GM18502 (cell line): ENCODE measurements around the gene KCND2.
"Not testable (repeated sequence)": the region's sequence is repeated elsewhere in the genome, so short reads cannot be mapped to it uniquely, and the experiment has no call there.

Experiments
- ATAC-seq: cut with Tn5 transposase; IDR thresholded peaks from one replicate; pipeline ENCODE4 v1.9.1; 2021; ENCODE audit warnings: mild to moderate bottlenecking; ENCODE audit not compliant: unreplicated experiment, poor library complexity

Gene KCND2

DNA sequence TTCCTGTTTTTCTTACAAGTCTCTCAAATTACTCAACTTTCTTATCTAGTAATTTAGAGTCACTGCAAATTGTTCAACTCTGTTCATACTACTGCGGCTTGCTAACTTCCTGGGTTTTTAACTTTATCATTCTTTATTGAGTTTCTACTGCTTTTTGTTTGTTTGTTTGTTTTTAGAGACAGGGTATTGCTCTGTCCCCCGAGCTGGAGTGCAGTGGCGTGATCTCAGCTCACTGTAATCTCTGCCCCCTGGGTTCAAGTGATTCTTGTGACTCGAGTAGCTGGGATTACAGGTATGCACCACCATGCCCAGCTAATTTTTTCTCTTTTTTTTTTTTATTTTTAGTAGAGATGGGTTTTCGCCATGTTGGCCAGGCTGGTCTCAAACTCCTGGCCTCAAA lies 402.1 kb downstream of the KCND2 start:
- no peak for ATAC-seq

DNA sequence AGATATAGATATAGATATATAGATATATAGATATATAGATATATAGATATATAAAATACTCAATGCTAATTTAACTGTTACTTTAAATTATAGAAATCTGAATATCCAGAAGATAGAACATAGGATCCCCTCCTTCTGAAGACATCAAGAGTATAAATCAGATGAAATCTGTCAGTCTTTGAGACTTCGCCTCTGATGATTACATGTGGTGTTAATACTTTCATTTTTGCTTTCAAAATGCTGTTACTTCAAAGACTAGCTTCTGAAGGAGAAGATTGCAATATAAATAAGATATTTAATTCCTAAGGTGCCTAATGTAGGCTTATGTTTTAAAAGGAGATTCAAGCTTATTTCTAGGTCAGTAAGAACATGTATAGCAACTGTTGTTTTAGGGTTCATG lies 404.6 kb downstream of the KCND2 start:
- ATAC-seq, result no peak

DNA sequence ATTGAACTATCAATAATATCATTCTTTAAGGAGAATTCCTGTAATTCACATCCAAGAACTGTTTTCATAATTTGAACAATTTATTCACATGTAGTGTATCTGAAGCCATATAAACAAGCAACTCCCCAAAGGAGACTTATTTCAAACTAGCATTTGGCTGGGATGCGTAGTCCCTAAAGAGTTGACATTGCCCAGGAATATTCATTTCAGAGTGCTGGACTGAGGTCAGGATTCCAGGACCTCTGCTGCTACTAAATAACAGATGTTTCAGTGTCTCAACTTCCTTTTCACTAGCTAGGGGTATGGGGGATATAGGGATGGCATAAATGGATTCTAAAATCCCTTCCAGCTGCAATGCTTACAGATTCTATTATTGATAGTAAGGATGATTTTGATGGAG lies 408.0 kb downstream of the KCND2 start:
- no peak for ATAC-seq

DNA sequence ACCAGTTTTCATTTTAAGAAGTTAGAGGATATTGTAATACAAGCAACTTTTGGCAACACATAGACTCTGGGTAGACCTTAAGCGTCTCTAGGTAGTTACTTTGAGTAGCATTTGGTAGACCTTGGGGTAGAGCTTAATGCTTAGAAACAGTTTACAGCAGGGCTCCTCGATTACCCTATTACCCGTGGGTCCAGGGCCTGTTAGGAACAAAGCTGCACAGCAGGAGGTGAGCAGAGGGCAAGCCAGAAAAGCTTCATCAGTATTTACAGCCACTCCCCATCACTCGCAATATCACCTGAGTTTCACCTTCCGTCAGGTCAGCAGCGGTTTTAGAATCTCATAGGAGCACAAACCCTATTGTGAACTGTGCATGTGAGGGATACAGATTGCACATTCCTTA lies 411.5 kb downstream of the KCND2 start:
- ATAC-seq, result no peak

DNA sequence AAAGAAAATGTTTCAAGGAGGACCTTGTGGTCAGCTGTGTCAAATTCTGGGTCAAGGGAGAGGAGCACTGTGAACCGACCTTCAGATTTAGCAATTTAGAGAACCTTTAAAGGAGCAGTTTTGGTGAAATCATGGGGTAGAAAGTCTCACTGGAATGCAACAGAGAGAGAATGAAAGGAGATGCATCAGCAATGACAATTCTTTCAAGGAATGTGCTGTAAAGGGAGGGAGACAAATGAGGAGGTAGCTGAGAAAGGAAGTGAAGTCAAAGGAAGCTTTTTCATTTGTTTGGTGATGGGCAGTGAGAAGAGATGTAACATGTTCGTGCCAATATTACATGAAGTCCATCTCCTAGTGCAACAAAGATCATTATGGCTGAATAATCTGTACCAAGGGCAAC lies 418.9 kb downstream of the KCND2 start:
- no peak for ATAC-seq

DNA sequence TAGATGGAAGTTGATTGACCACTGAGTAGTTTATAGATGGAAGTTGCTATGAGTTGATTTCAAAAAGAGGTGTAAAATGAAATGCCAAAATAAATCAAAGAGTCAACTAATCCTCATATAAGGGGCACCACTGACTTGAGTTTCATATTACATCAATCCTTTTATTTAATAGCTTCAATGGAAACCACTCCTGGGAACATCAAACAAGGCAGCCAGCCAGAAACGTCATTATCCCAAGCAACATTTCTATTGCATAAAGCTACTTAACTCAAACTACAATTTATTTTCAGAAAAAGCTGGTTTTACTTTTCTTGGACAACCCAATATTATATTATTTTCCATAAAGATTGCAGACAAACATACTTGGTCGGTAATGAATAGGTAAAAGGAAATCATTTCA lies 422.9 kb downstream of the KCND2 start:
- no peak for ATAC-seq

DNA sequence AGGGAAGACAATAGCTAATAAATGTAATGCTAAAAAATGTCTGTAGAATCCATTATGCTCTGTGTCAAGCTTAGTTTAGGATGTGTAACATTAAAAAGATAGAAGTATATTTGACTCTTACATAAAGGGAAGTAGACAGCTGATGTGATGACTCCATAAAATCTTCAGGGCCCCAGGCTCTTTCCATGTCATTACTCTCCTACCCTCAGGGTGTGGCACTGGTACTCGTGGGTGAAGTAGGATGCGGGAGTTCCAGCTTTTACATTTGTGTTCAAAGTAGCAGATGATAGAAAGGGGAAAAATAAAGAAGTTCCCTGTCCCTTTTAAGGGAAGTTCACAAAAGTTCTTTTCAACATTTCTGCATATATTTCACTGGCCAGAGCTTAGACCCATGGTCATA lies 427.8 kb downstream of the KCND2 start:
- no peak for ATAC-seq

DNA sequence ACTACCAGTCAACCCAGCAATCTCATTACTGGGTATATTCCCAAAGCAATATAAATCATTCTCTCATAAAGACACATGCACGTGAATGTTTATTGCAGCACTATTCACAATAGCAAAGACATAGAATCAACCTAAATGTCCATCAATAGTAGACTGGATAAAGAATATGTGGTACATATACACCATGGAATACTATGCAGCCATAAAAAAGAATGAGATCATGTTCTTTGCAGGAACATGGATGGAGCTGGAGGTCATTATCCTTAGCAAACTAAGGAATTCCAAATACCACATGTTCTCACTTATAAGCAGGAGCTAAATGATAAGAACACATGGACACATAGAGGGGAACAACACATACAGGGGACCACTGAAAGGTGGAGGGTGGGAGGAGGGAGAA lies 429.4 kb downstream of the KCND2 start:
- ATAC-seq, result not testable (repeated sequence)

DNA sequence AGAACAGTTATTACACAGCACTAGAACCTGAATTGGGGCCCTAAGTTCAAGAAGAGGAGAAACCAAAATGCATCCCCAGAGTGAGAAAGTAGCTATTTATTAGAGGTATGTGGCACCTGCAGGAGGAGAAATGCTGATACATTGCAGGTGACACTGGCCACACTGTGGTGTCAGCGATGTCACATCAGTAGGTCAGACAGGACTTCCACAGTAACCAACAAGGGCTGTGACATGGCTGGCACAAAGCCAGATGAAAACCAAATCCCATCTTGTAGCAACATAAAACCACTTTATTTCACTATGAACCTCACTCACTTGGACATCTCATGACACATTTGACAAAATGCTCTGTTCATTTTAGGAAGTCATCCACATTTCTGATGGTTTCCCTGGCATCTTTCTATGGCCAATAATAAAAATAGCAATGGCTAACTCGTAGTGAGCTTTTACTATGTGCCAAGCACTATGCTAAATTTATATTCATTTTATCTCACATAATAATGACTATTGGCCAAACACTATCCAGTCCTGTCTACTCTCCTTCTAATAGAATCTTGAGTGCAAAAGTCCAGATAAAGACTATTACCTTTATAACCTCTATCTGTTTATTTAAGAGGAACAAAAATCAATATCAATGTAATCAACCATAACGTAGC lies 430.7 kb downstream of the KCND2 start:
- no peak for ATAC-seq

DNA sequence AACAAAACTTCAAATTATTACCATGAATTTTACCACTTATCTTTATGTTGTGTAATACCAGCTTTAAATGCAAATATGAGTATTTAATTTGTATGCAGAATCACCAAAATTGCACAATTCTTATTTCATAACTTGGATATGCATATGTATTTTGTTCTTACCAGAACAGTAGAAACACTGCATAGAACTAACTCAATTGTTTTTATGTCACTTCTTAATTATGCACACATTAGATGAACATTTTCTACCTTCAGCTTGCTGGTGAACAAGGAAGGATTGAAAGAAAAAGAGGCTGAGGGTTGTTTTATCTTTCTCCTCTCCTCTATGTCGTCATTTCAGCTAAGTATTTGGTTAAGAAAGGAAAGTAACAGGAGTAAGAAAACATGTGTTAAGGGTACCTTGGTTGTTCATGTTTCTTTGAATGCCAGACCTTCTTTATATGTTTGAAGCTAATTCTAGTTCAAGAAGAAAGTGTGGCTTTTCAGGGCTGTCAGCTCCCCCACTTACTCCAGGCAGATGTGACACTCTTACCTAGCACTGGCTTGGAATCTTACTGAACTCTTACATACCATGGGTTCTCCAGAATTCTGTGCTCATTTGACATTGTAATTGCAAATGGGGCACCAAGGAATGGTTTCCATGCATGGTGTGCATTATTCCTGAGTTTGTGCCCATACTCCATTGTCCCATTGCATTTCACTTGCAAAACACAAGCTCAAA lies 436.4 kb downstream of the KCND2 start:
- ATAC-seq, result no peak

DNA sequence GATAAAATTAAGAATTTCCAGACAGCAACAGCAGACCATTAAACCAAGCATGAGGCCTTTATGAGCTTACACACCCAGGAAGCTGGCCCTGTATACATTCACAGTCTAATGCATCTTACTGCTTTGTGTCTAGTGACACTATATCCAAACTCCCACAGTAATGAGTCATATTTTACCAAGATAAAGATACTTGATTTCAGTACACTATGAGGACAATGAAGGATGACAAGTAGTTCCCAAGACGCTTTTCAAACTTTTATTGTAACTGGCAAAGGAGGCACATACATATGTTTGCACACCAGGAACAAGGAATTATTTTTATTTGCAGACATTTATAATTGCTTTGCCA lies 437.0 kb downstream of the KCND2 start:
- no peak for ATAC-seq

DNA sequence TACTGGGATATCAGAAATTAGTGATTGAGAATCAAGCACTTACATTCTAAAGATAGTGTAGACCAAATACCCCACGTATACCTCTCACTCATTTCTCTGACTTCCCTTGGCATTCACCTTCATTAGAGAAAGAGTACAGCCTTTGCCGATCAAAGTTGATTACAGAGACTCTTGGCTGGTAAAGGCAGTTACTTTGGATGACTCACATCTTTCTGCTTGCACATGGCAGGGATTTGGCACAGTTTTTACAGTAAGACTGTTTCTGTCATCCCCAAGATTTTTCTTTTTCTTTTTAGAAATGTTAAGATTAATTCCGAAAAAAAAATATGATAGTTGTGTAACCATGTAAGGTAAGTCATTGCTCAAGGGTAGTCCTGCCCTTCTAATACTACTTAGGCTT lies 442.0 kb downstream of the KCND2 start:
- ATAC-seq, result no peak

DNA sequence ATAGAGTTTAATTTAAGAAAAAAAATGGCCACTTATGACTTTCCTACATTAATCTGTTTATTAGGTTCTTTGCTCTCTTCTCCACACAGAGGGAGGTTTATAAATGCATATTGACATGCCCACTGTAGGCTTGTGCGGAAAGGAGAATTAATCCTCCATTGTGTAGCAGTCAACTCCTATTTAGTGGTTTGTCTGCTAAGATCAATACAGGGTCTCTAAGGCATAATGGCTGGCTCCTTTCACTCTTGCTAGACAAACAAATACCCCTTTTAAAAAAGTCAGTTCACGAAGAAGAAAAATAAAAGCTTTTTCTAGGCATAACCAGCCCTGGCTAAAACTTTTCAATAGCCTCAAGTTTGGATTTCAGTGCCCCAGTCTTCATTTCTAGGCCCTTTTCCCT lies 443.3 kb downstream of the KCND2 start:
- no peak for ATAC-seq

DNA sequence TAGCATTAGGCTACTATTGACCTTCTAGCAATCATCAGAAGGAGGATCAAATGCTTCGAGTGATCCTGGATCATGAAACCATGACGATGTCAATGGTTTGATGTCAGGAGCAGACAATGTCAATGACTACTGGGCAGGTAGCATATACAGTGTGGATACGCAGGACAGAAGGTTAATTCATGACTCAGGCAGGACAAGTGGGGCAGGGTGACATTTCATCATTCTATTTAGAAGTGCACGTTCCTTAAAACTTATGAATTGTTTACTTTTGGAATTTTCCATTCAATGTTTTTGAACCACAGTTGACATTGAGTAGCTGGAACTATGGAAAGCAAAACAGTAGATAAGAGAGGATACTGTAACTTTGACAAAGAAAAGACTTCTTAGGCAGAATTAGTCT lies 444.2 kb downstream of the KCND2 start:
- no peak for ATAC-seq

DNA sequence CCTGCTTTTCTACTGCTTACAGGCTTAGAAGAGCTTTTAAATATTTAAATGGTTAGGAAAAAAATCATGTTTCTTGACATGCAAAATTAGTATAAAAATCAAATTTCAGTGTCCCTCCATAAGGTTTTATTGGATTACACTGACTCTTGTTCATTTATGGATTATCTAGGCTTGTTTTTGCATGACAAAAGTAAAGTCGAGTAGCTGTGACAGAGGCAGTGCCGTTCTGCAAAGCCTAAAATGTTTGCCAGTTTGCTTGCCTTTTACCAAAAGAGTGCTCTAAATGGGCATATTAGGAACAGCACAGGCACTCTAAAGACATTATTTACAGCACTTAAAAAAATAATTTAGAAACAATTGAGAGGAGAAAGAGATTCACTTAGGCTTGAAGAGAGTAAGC lies 445.4 kb downstream of the KCND2 start:
- no peak for ATAC-seq

DNA sequence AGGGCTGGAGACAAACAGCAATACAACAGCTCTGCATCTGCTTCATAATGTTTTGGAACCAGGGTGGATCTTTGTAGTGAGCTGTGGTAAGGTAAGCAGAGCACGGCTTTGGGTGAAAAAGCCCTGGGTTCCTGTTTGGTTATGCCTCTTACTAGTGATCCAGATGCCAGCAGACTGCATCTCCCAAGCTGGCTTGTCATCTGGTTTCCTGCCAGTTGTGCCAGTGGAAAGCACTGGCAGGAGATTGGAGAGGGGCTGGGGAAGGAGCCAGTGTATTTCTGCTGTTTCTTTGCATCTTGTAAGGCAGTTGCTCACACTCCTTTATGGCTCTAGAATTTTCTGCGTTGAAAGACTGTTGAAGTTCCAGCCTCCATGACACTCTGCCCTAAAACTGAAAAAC lies 447.3 kb downstream of the KCND2 start:
- no peak for ATAC-seq

DNA sequence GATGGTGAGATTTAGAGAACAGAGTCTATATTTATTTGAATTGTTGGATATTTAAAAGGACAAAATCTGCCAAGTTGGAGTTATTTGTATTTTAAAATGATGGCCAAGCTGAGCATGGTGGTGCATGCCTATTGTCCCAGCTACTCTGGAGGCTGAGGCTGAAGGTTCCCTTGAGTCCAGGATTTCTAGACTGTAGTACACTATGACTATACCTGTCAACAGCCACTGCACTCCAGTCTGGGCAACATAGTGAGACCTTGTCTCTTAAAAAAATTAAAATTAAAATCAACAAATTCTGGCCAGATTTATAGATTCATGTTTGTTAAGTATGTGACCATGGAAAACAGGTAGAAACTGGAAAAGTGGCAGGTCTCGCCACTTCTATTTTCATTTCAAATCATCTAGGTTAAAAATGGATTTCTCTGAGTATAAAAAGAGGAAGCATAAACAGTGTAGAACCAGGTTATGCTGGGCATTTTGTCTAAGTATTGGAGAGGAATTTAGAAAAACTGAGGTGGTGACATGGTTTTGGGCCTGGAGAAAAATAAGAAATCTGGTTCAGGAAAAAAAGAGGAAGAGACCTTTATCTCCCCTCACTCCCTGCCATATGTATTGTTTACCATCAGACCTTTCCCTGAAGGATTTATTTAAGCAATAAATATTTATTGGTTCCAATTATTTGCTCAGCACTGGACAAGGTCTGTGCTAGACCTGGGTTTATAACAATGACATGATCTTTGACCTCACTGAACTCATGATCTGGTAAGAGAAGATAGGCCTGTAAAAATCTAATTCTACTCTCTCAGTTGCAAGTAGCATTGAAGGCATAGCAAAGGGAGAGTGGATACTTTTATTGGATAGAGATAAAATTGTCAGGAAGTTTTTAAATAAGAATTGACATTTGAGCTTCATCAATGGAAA lies 450.8 kb downstream of the KCND2 start:
- peak; percentile 57 for ATAC-seq

DNA sequence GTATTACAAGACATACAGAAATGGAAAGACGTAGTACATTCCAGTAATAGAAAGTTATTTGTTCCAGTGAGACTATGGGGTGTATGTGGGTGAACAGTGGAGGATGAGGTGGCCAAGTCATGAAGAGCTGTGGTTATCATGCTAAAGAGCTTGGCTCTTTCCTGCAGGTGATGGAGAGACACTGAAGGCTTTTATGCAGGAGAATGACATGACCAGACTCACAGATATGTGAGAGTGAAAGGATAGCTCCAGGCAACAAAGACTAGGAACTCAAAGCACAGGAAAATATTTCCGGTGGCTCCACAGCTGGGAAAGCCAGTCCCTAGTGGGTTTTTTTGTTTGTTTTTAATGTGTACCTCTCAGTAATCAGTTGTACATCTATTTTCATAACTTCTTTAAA lies 451.5 kb downstream of the KCND2 start:
- ATAC-seq, result no peak

DNA sequence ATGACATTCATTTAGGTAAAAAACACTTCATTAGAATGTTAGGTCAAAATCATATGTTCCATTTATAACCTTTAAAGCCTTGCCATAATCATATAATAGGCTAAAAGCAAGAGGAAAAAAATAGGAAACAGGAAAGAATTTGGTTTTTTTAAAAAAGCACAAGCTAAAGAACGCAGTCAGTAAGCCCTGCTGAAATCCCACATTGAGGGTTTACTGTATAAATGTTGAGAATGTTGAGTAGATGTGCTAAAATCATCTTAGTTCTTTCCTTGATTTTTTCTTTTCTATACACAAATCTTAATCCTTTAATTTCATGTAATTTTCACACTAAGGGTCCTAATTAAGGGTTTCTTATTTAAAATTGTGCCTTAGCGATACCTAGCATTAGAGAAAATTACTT lies 452.0 kb downstream of the KCND2 start:
- ATAC-seq, result no peak

DNA sequence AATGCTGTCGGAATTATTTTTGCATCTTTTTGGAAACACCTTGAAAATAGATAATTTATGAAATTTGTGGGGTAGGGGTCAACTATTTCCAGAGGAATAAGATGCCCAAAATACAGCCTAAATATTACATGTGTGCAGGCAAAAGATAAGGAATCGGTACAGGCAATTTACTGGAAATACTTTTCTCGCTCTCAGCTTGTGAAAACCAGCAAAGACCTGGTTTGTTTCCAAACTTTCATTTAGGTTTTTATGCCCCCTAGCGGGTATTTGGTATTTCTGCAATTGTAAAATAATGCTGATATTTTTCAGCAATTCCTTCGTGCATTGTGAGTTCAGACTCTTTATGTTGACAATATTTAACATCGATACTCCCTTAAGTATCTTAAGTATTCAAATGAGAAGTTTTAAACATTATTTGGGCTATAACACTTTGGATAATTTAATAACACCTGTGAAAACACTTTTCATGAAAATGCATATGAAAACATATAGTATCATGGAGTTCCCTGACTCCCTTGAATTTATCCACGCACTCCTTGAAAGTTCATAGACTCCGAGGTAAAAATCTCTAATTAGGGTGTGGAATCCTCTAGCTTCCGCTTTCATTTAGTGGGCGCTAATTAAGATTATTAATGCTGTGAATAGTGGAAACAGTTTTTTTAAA lies 452.5 kb downstream of the KCND2 start:
- ATAC-seq, result no peak

DNA sequence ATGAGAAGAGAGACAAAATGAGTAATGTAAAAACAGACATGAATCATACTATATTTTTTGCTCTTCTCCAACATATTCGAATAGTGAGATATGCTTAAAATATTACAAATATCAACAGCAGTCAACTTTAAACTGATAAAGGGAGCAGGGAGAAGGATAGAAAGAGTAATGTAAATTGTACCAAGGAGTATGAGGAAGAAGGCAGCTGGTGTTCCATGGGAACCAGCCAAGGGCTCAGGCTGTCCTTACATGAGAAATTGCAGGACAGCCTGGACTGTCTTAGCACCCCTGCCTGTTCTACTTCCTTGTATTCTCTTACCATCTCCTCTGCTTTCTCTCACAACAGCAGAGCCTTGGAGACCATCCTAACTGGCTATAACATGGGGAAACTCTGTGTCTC lies 456.3 kb downstream of the KCND2 start:
- ATAC-seq, result no peak
